ENCODE measurements around the gene GRM4. TPM values are rescaled to one million over a fixed set of nuclear protein-coding genes. Genes with fewer than 3 reads are reported as not detected.

GRM4 gene
- total RNA-seq, 4 donors from 2014 or later = 0.35 to 2.2 TPM; not detected in 2

- Histone ChIP-seq H3K9me3 (no peaks in the 10 kb centered on the region), H3K36me3 (no peaks in the 10 kb centered on the region), H3K4me1 (peaks cover 0 to 18% of the 10 kb centered on the region in 2 donors), H3K27ac (no peak overlapping the region), H3K27me3 (peaks cover 16 to 44% of the 10 kb centered on the region in 2 donors), H3K4me3 (no peak overlapping the region)
- no peak for DNase-seq
- TF ChIP-seq POLR2A (IDR thresholded peaks at IDR 0.05) (no peak), CTCF (IDR thresholded peaks at IDR 0.05) (no peak)
- intact Hi-C loops (cut with DNase I; ENCODE audit: low total_unique reads) = no loop called here
These were observed 5.8 kb downstream of the GRM4 start for GRCh38 chr6:34140075-34140474.

- H3K36me3 ChIP-seq = no peaks in the 10 kb centered on the region
- no peaks in the 10 kb centered on the region for H3K9me3 ChIP-seq
- intact Hi-C loops (cut with DNase I; ENCODE audit: low total_unique reads) = no loop called here
- peaks cover 0 to 7% of the 10 kb centered on the region in 2 donors for H3K4me1 ChIP-seq
- H3K27ac ChIP-seq = no peak overlapping the region
- peaks cover 16 to 44% of the 10 kb centered on the region in 2 donors for H3K27me3 ChIP-seq
- DNase-seq = no peak
- no peak for TF ChIP-seq POLR2A (IDR thresholded peaks at IDR 0.05)
- no peak for TF ChIP-seq CTCF (IDR thresholded peaks at IDR 0.05)
- H3K4me3 ChIP-seq = no peak overlapping the region
These were observed 6.9 kb downstream of the GRM4 start for GRCh38 chr6:34138914-34139510.

- intact Hi-C loops (cut with DNase I; ENCODE audit: low total_unique reads) = no loop called here
- H3K27me3 ChIP-seq = peaks cover 13 to 39% of the 10 kb centered on the region in 2 donors
- H3K4me1 ChIP-seq = peaks cover 0 to under 1% of the 10 kb centered on the region in 2 donors
- H3K4me3 ChIP-seq = no peak overlapping the region
- no peak overlapping the region for H3K27ac ChIP-seq
- DNase-seq = no peak
- TF ChIP-seq CTCF (IDR thresholded peaks at IDR 0.05) = no peak
- TF ChIP-seq POLR2A (IDR thresholded peaks at IDR 0.05) = no peak
- no peaks in the 10 kb centered on the region for H3K9me3 ChIP-seq
- no peaks in the 10 kb centered on the region for H3K36me3 ChIP-seq
These were observed 7.7 kb downstream of the GRM4 start for GRCh38 chr6:34138191-34138590.

- H3K36me3 ChIP-seq = no peaks in the 10 kb centered on the region
- no peaks in the 10 kb centered on the region for H3K4me1 ChIP-seq
- H3K27me3 ChIP-seq = peaks cover 0 to 15% of the 10 kb centered on the region in 2 donors
- H3K9me3 ChIP-seq = no peaks in the 10 kb centered on the region
- DNase-seq = no peak
- intact Hi-C loops (cut with DNase I; ENCODE audit: low total_unique reads) = no loop called here
- H3K27ac ChIP-seq = no peak overlapping the region
- TF ChIP-seq POLR2A (IDR thresholded peaks at IDR 0.05) = no peak
- no peak for TF ChIP-seq CTCF (IDR thresholded peaks at IDR 0.05)
- no peak overlapping the region for H3K4me3 ChIP-seq
These were observed 10.3 kb downstream of the GRM4 start for GRCh38 chr6:34135541-34135940.

- intact Hi-C loops (cut with DNase I; ENCODE audit: low total_unique reads) = no loop called here
- no peak for DNase-seq
- TF ChIP-seq POLR2A (IDR thresholded peaks at IDR 0.05) = no peak
- no peak for TF ChIP-seq CTCF (IDR thresholded peaks at IDR 0.05)
- H3K4me3 ChIP-seq = no peak overlapping the region
- H3K36me3 ChIP-seq = no peaks in the 10 kb centered on the region
- no peaks in the 10 kb centered on the region for H3K9me3 ChIP-seq
- no peaks in the 10 kb centered on the region for H3K27me3 ChIP-seq
- no peaks in the 10 kb centered on the region for H3K4me1 ChIP-seq
- H3K27ac ChIP-seq = no peak overlapping the region
These were observed 13.3 kb downstream of the GRM4 start for GRCh38 chr6:34132486-34133185.

Measured in uterus (tissue), 4 donors.